ENCODE data around the gene FGD3. TPM values are rescaled to one million over a fixed set of nuclear protein-coding genes. Genes with fewer than 3 reads are reported as not detected.

FGD3 gene
- total and polyA plus RNA-seq, 2 experiments from 2014 or later, result not detected

DNA sequence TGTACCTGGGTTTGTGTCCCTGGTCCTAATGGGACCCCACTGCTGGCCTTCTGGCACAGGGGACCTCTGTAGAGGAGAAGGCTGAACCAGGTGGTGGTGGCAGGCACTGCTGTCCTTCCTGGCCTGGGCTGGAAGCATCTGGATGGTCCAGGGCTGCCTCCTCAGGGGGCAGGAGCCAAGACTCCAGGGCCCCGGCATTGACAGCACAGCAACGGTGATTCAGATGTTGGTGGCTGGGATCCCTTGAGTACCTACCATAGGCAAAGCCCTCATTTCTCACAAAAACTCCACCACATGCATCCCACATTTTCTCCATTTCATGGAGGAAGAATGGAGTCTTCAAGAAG, 15.0 kb downstream of the FGD3 start:
- 78 to 84% methylated on average over 2 of the region's 2 CpGs for WGBS, 2 experiments (ENCODE audit: low coverage in 1 of 2, low lambda C conversion rate in 2 of 2, missing lambda C conversion rate in 2 of 2)
- no peaks in the 10 kb centered on the region for H4K20me1 ChIP-seq (ENCODE audit: insufficient read depth)
- no peak overlapping the region for H3K4me3 ChIP-seq
- H3K27ac ChIP-seq, result no peak overlapping the region
- no peaks in the 10 kb centered on the region for H3K9me2 ChIP-seq (ENCODE audit: insufficient read depth)
- H2AFZ ChIP-seq, result no peak overlapping the region
- H3K36me3 ChIP-seq (ENCODE audit: low read depth), result no peaks in the 10 kb centered on the region
- H3F3A ChIP-seq (ENCODE audit: insufficient read depth), result no peaks in the 10 kb centered on the region
- no peak for TF ChIP-seq EZH2phosphoT487 (IDR thresholded peaks at IDR 0.05; ENCODE audit: insufficient read depth, low read depth)
- TF ChIP-seq EZH2 (IDR thresholded peaks at IDR 0.05; ENCODE audit: insufficient read depth, poor library complexity, severe bottlenecking), result no peak
- no peaks in the 10 kb centered on the region for H3K4me1 ChIP-seq (ENCODE audit: insufficient read depth)
- in situ Hi-C loops (cut with MboI), result no loop called here
- no peaks in the 10 kb centered on the region for H3K79me2 ChIP-seq (ENCODE audit: insufficient read depth)
- H3K9me3 ChIP-seq (ENCODE audit: low read depth), result no peaks in the 10 kb centered on the region
- H3K27me3 ChIP-seq (replicated peaks; ENCODE audit: insufficient read depth), result no peaks in the 10 kb centered on the region
- no peak overlapping the region for H3K4me2 ChIP-seq (ENCODE audit: unreplicated experiment)
- H3K9ac ChIP-seq, result no peak overlapping the region
- no peak for DNase-seq

DNA sequence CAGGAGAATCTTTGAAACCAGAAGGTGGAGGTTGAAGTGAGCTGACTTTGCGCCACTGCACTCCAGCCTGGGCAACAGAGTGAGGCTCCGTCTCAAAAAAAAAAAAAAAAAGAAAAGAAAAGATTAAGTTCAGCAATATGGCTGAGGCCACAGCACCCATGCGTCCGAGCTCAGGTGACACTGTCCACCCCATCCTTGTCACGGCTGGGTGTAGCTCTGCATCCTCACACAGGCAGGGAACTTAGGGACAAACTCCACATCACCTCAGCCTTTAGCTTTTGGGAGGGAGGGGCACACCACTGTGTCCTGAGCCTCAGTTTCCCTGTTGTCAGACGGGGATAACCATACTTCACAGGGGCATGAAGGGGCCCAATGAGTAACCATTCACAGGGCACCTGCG, 15.5 kb downstream of the FGD3 start:
- Histone ChIP-seq H3K27me3 (replicated peaks; ENCODE audit: insufficient read depth) (no peaks in the 10 kb centered on the region), H4K20me1 (ENCODE audit: insufficient read depth) (no peaks in the 10 kb centered on the region), H3K4me1 (ENCODE audit: insufficient read depth) (no peaks in the 10 kb centered on the region), H3K9ac (no peak overlapping the region), H2AFZ (no peak overlapping the region), H3F3A (ENCODE audit: insufficient read depth) (no peaks in the 10 kb centered on the region), H3K4me3 (no peak overlapping the region), H3K79me2 (ENCODE audit: insufficient read depth) (no peaks in the 10 kb centered on the region), H3K9me2 (ENCODE audit: insufficient read depth) (no peaks in the 10 kb centered on the region), H3K27ac (no peak overlapping the region), H3K4me2 (ENCODE audit: unreplicated experiment) (no peak overlapping the region), H3K36me3 (ENCODE audit: low read depth) (no peaks in the 10 kb centered on the region), H3K9me3 (ENCODE audit: low read depth) (no peaks in the 10 kb centered on the region)
- DNase-seq, result no peak
- in situ Hi-C loops (cut with MboI), result no loop called here
- 70 to 73% methylated on average over 7 of the region's 7 CpGs for WGBS, 2 experiments (ENCODE audit: low coverage in 1 of 2, low lambda C conversion rate in 2 of 2, missing lambda C conversion rate in 2 of 2)
- TF ChIP-seq EZH2 (IDR thresholded peaks at IDR 0.05; ENCODE audit: insufficient read depth, poor library complexity, severe bottlenecking) (no peak), EZH2phosphoT487 (IDR thresholded peaks at IDR 0.05; ENCODE audit: insufficient read depth, low read depth) (no peak)

DNA sequence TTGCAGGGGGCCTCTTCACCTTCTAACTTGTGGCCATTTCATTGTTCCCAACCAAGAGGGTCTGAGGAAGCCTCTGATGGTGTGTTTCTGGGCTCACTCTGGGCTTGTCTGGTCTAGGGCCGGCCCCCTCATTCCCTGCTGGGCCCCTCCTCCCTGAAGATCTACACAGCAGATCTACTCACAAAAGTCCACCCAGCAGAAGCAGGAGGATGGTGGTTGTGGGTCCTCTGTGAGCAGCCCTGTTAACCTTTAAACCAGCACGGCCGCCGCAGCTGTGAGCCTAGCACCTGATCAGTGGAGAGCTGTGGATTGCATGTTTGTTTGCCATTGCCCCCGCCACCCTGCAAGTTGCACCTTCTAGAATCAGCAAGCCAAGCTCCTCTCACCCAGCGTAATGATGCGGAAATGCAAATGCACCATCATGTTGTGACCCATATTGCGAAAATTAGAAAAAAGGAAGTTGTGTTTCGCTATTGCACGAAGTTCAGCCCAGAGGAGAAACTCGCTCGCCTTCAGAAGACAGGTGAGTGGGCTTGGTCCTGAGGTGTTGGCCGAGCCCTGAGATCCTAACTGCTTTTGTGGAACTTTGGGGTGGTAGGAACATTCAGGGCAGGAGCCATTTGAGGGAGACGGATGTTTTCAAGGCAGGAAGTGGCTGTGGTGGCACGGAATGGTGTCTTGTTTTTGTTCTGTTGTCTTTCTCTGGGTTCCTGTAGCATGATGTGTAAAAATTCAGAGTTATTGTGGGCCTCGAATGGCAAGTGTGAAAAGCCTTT, 16.7 kb downstream of the FGD3 start:
- H4K20me1 ChIP-seq (ENCODE audit: insufficient read depth), result no peaks in the 10 kb centered on the region
- no peak overlapping the region for H3K27ac ChIP-seq
- no peaks in the 10 kb centered on the region for H3F3A ChIP-seq (ENCODE audit: insufficient read depth)
- in situ Hi-C loops (cut with MboI), result no loop called here
- WGBS, 2 experiments (ENCODE audit: low coverage in 1 of 2, low lambda C conversion rate in 2 of 2, missing lambda C conversion rate in 2 of 2), result 67 to 71% methylated on average over 16 of the region's 16 CpGs
- H3K27me3 ChIP-seq (replicated peaks; ENCODE audit: insufficient read depth), result no peaks in the 10 kb centered on the region
- no peak overlapping the region for H3K4me3 ChIP-seq
- no peak overlapping the region for H2AFZ ChIP-seq
- DNase-seq, result no peak
- H3K9ac ChIP-seq, result no peak overlapping the region
- no peaks in the 10 kb centered on the region for H3K9me2 ChIP-seq (ENCODE audit: insufficient read depth)
- no peaks in the 10 kb centered on the region for H3K9me3 ChIP-seq (ENCODE audit: low read depth)
- TF ChIP-seq EZH2 (IDR thresholded peaks at IDR 0.05; ENCODE audit: insufficient read depth, poor library complexity, severe bottlenecking) (no peak), EZH2phosphoT487 (IDR thresholded peaks at IDR 0.05; ENCODE audit: insufficient read depth, low read depth) (no peak)
- H3K79me2 ChIP-seq (ENCODE audit: insufficient read depth), result no peaks in the 10 kb centered on the region
- no peaks in the 10 kb centered on the region for H3K36me3 ChIP-seq (ENCODE audit: low read depth)
- H3K4me2 ChIP-seq (ENCODE audit: unreplicated experiment), result no peak overlapping the region
- no peaks in the 10 kb centered on the region for H3K4me1 ChIP-seq (ENCODE audit: insufficient read depth)

DNA sequence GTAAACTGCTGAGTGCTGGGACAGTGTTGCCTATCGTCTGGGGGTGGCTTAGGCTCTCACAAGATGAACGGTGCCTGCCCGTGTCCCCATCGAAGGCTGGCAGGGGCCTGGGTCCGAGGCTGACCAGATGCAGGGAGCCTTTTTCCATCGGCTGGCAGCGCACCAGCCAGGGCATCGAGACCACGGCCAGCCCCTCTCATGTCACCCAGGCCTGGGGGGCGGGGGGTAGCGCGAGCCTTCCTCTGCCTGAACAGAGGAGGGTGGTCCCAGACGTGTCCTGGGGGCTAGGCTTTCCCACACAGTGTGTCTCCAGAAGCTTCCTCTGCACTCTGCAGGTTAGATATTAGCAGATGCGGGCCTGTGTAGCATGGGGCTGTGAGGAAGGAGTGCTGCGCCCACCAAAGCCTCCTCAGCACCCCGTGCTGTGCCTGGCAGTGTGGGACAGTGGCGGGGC, 17.3 kb downstream of the FGD3 start:
- no peaks in the 10 kb centered on the region for H3K36me3 ChIP-seq (ENCODE audit: low read depth)
- H3F3A ChIP-seq (ENCODE audit: insufficient read depth), result no peaks in the 10 kb centered on the region
- no peaks in the 10 kb centered on the region for H4K20me1 ChIP-seq (ENCODE audit: insufficient read depth)
- no peaks in the 10 kb centered on the region for H3K9me3 ChIP-seq (ENCODE audit: low read depth)
- H3K27ac ChIP-seq, result no peak overlapping the region
- H3K9ac ChIP-seq, result no peak overlapping the region
- no peak overlapping the region for H3K4me3 ChIP-seq
- no peaks in the 10 kb centered on the region for H3K9me2 ChIP-seq (ENCODE audit: insufficient read depth)
- no peaks in the 10 kb centered on the region for H3K4me1 ChIP-seq (ENCODE audit: insufficient read depth)
- no peak overlapping the region for H2AFZ ChIP-seq
- H3K79me2 ChIP-seq (ENCODE audit: insufficient read depth), result no peaks in the 10 kb centered on the region
- DNase-seq, result no peak
- no peak overlapping the region for H3K4me2 ChIP-seq (ENCODE audit: unreplicated experiment)
- in situ Hi-C loops (cut with MboI), result no loop called here
- WGBS, 2 experiments (ENCODE audit: low coverage in 1 of 2, low lambda C conversion rate in 2 of 2, missing lambda C conversion rate in 2 of 2), result 69% methylated on average over 15 to 17 of the region's 17 CpGs
- TF ChIP-seq EZH2phosphoT487 (IDR thresholded peaks at IDR 0.05; ENCODE audit: insufficient read depth, low read depth) (no peak), EZH2 (IDR thresholded peaks at IDR 0.05; ENCODE audit: insufficient read depth, poor library complexity, severe bottlenecking) (no peak)
- no peaks in the 10 kb centered on the region for H3K27me3 ChIP-seq (replicated peaks; ENCODE audit: insufficient read depth)
